Type B pancreatic cell (in vitro differentiated cells): ENCODE measurements around the gene LGR5. TPM values are rescaled to one million over a fixed set of nuclear protein-coding genes. Genes with fewer than 3 reads are reported as not detected.

Experiments used
- DNase-seq: peaks from one replicate; pipeline ENCODE4 v3.0.0; 2021; ENCODE audit warnings: mixed read lengths; ENCODE audit not compliant: unreplicated experiment; ENCODE audit errors: extremely low spot score
- H3K27ac Mint-ChIP-seq: 2 replicates; pipeline ENCODE4 v1.8.0; 2021; ENCODE audit warnings: mild to moderate bottlenecking, mixed read lengths
- H3K27me3 Mint-ChIP-seq: 2 replicates; pipeline ENCODE4 v1.8.0; 2021; ENCODE audit warnings: mixed read lengths
- H3K36me3 Mint-ChIP-seq: 2 replicates; pipeline ENCODE4 v1.8.0; 2021; ENCODE audit warnings: mixed read lengths
- H3K4me1 Mint-ChIP-seq: one replicate; pipeline ENCODE4 v1.8.0; 2021; ENCODE audit warnings: mixed read lengths; ENCODE audit not compliant: unreplicated experiment
- H3K4me3 Mint-ChIP-seq: 2 replicates; pipeline ENCODE4 v1.8.0; 2021; ENCODE audit warnings: mild to moderate bottlenecking, mixed read lengths
- H3K9me3 Mint-ChIP-seq: 2 replicates; pipeline ENCODE4 v1.8.0; 2021; ENCODE audit warnings: mixed read lengths
- CTCF ChIP-seq: fragments of 200-600 bp; sonication (generic); conservative IDR thresholded peaks from 2 replicates; pipeline ENCODE4 v1.5.0; 2021; ENCODE audit warnings: antibody characterized with exemption, mild to moderate bottlenecking
- long read RNA-seq: library from polyadenylated mRNA; unstranded; transcript quantifications from one replicate; pipeline ENCODE4 v2.0.0, GENCODE V29; 2020
- total RNA-seq: library from RNA; stranded (reverse); gene quantifications from 2 replicates; pipeline ENCODE4 v1.2.1, GENCODE V29; 2021; ENCODE audit warnings: low replicate concordance

Gene LGR5
- total RNA-seq = 1.4 and 7.9 TPM in 2 replicates
- long read RNA-seq = 0 reads

DNA sequence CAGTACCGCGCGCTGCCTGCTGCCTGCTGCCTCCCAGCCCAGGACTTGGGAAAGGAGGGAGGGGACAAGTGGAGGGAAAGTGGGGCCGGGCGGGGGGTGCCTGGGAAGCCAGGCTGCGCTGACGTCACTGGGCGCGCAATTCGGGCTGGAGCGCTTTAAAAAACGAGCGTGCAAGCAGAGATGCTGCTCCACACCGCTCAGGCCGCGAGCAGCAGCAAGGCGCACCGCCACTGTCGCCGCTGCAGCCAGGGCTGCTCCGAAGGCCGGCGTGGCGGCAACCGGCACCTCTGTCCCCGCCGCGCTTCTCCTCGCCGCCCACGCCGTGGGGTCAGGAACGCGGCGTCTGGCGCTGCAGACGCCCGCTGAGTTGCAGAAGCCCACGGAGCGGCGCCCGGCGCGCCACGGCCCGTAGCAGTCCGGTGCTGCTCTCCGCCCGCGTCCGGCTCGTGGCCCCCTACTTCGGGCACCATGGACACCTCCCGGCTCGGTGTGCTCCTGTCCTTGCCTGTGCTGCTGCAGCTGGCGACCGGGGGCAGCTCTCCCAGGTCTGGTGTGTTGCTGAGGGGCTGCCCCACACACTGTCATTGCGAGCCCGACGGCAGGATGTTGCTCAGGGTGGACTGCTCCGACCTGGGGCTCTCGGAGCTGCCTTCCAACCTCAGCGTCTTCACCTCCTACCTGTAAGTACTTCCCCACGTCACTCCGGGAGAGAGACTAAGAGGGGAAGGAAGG is at the start of gene LGR5:
Gene LGR5, plus strand, starts transcription at position 186 of the 732 bp plus-strand sequence. Its CDS starts 283 bp downstream, at position 469.
- Mint-ChIP-seq H3K4me1 (peaks cover 11% of the 10 kb centered on the region), H3K36me3 (no peaks in the 10 kb centered on the region), H3K9me3 (peaks cover 12% of the 10 kb centered on the region), H3K27ac (peak within 1 kb of the TSS; percentile 33), H3K27me3 (peaks cover 81% of the 10 kb centered on the region), H3K4me3 (peak within 1 kb of the TSS; percentile 86)
- peak; percentile 77 for DNase-seq
- no peak for TF ChIP-seq CTCF

- Mint-ChIP-seq H3K4me3 (no peak overlapping the region), H3K9me3 (no peaks in the 10 kb centered on the region), H3K27ac (no peak overlapping the region), H3K27me3 (no peaks in the 10 kb centered on the region), H3K4me1 (no peaks in the 10 kb centered on the region), H3K36me3 (no peaks in the 10 kb centered on the region)
- TF ChIP-seq CTCF = peak; percentile 84
- DNase-seq = no peak
Observed at GRCh38 chr12:71392521-71393145, 47.0 kb upstream of the LGR5 start.

DNA sequence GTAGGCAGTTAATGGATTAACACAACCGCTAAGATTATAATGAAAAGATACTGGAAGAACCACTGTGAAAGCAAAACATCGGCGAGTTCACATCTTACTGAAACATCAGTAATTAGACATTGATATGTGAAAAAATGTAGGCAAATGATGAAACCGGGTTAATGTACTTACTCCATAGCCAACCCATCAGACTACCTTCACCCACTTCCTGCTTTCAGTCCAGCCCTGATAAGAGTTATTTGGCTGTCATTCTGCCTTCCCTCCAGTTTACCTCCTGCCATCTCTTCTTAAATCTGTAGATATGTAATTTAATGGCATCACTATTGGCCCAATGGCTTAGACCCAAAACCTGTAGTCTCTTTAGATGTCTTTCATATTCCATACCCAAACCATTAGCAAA is 46.0 kb upstream of the LGR5 start:
- H3K4me1 Mint-ChIP-seq = no peaks in the 10 kb centered on the region
- H3K27me3 Mint-ChIP-seq = no peaks in the 10 kb centered on the region
- no peak for DNase-seq
- no peak overlapping the region for H3K27ac Mint-ChIP-seq
- TF ChIP-seq CTCF = no peak
- no peaks in the 10 kb centered on the region for H3K9me3 Mint-ChIP-seq
- H3K36me3 Mint-ChIP-seq = no peaks in the 10 kb centered on the region
- H3K4me3 Mint-ChIP-seq = no peak overlapping the region

GRCh38 chr12:71397433-71397954 is 42.1 kb upstream of the LGR5 start:
- no peak for DNase-seq
- Mint-ChIP-seq H3K36me3 (no peaks in the 10 kb centered on the region), H3K4me1 (no peaks in the 10 kb centered on the region), H3K27ac (no peak overlapping the region), H3K27me3 (no peaks in the 10 kb centered on the region), H3K4me3 (no peak overlapping the region), H3K9me3 (no peaks in the 10 kb centered on the region)
- no peak for TF ChIP-seq CTCF

- Mint-ChIP-seq H3K4me3 (no peak overlapping the region), H3K9me3 (no peaks in the 10 kb centered on the region), H3K4me1 (no peaks in the 10 kb centered on the region), H3K27ac (no peak overlapping the region), H3K36me3 (no peaks in the 10 kb centered on the region), H3K27me3 (no peaks in the 10 kb centered on the region)
- DNase-seq = no peak
- TF ChIP-seq CTCF = no peak
Observed at GRCh38 chr12:71399197-71399596, 40.4 kb upstream of the LGR5 start.
